ENCODE results near the gene RHOF. TPM values are rescaled to one million over a fixed set of nuclear protein-coding genes. Genes with fewer than 3 reads are reported as not detected.
A peak's percentile ranks its signal among the peaks of the same experiment; 100 is the strongest.

Gene RHOF
- total RNA-seq (87.1 and 90.3 TPM in 2 replicates), polyA plus RNA-seq (129 and 150 TPM in 2 replicates), polyA minus RNA-seq (64.9 and 91.2 TPM in 2 replicates)
- total RNA-seq (2013): 51.1 TPM

DNA sequence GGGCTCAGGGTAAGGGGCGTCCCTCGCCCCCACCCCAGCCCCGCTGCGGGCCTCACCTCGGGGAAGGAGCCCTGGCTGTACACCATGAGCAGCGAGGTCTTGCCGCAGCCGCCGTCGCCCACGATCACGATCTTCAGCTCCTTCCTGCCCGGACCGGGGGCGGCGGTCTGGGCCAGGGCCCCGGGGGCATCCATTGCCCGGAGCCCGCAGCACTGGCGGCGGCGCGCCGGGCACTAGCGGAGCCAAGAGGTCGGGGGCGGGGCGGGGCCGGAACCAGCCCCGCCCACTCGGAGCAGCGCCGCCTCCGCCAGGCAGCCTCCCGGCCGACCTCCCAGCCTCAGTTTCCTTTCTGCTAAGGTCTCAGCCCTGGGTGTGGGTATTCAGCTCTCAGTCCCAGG is at the start of gene RHOF:
TSS of gene RHOF (minus strand) at position 249 of the 398 bp plus-strand sequence. CDS start at position 194, 55 bp downstream.
- Histone ChIP-seq H3K79me2 (ENCODE audit: control insufficient read depth, insufficient read depth, low read length) (peaks cover 66% of the 10 kb centered on the region), H3K27me3 (replicated peaks in 1 of 4; ENCODE audit: control extremely low read depth in 1 of 4, control insufficient read depth in 3 of 4, insufficient read depth in 4 of 4, low read length in 3 of 4) (no peaks in the 10 kb centered on the region), H3K4me2 (replicated peaks; ENCODE audit: low read depth, low read length, poor library complexity, severe bottlenecking) (peak within 1 kb of the TSS; percentile 99), H3K9me3 (ENCODE audit: control extremely low read depth in 1 of 3, control insufficient read depth in 2 of 3, insufficient read depth in 1 of 3, low read length in 2 of 3) (no peaks in the 10 kb centered on the region), H3K4me1 (ENCODE audit: control insufficient read depth in 2 of 2, insufficient read depth in 2 of 2, low read length in 2 of 2) (peaks cover 50 to 72% of the 10 kb centered on the region in 2 donors), H3K36me3 (replicated peaks in 1 of 2; ENCODE audit: control extremely low read depth in 1 of 2, control insufficient read depth in 1 of 2, extremely low read depth in 1 of 2, insufficient read depth in 2 of 2, low read length in 1 of 2) (peaks cover 2 to 20% of the 10 kb centered on the region in 2 experiments), H2AFZ (ENCODE audit: insufficient read depth, low read depth, low read length, poor library complexity, severe bottlenecking) (peak within 1 kb of the TSS; percentile 75), H4K20me1 (ENCODE audit: control insufficient read depth, insufficient read depth, low read length, poor library complexity, severe bottlenecking) (peaks cover 32% of the 10 kb centered on the region), H3K27ac (ENCODE audit: low read length in 2 of 2) (peak within 1 kb of the TSS; percentile 84 to 100), H3K4me3 (ENCODE audit: control extremely low read depth in 1 of 5, extremely low read depth in 1 of 5, insufficient read depth in 1 of 5, low read depth in 2 of 5, low read length in 4 of 5) (peak within 1 kb of the TSS; percentile 54 to 97 (median 92)), H3K9ac (ENCODE audit: low read length) (peak within 1 kb of the TSS; percentile 95)
- Mint-ChIP-seq H3K27me3 (no peaks in the 10 kb centered on the region), H3K9me3 (ENCODE audit: insufficient read depth) (no peaks in the 10 kb centered on the region), H3K27ac (peak within 1 kb of the TSS; percentile 98), H3K4me1 (peaks cover 65% of the 10 kb centered on the region), H3K4me3 (peak within 1 kb of the TSS; percentile 88)
- intact Hi-C loops (cut with micrococcal nuclease): loop anchor here (5.0 to 10.0 kb wide), 4 partner anchors 166 to 326 kb away; partner anchors contain the start of genes BCL7A and ORAI1
- ATAC-seq (ENCODE audit: low read depth): peak; percentile 11
- CTCF ChIA-PET: interaction anchor here (0.7 to 33.5 kb wide), 26 partner anchors 6 to 329 kb away, joined by 3 to 1947 read pairs (median 6); partner anchors contain the start of genes PSMD9, RHOF, SETD1B and TMEM120B
- WGBS (ENCODE audit: insufficient coverage): under 1% methylated on average over 36 of the region's 36 CpGs
- no peak for TF ChIP-seq EZH2 (IDR thresholded peaks at IDR 0.05; ENCODE audit: borderline replicate concordance, insufficient read depth, low read depth, low read length, poor library complexity, severe bottlenecking)
- no peak for TF ChIP-seq CTCF (IDR thresholded peaks at IDR 0.05)
- POLR2A ChIA-PET: interaction anchor here (0.6 to 8.5 kb wide), 7 partner anchors 12 to 100 kb away, joined by 3 to 267 read pairs (median 5); partner anchors contain the start of genes SETD1B and TMEM120B
- DNase-seq: no peak
